Adrenal gland (tissue), 5 donors: ENCODE data around the gene TARS3.

ENCODE experiments used
- POLR2A ChIP-seq, 2 donors: fragments of 450-650 bp; IDR thresholded peaks; one replicate each; pipeline ENCODE4 v1.6.1; 2017; ENCODE audit warnings: antibody characterized with exemption in 2 of 2, mild to moderate bottlenecking in 2 of 2, moderate library complexity in 1 of 2
- TF ChIP-seq, protein P1 (sequence below), 6 experiments: fragments of 450-650 bp in 4 of 6; fragments of 200-600 bp in 2 of 6; sonication (generic) in 1 of 6; IDR thresholded peaks; 1 replicate in 5 of 6; 2 replicates in 1 of 6; pipeline versions ENCODE4 v1.5.1 to v1.8.0; 2016 to 2021; ENCODE audit warnings: antibody characterized with exemption in 6 of 6, mild to moderate bottlenecking in 2 of 6, moderate library complexity in 1 of 6
- donor health status: DM: no; HTN: no; CAD: no.

DNA sequence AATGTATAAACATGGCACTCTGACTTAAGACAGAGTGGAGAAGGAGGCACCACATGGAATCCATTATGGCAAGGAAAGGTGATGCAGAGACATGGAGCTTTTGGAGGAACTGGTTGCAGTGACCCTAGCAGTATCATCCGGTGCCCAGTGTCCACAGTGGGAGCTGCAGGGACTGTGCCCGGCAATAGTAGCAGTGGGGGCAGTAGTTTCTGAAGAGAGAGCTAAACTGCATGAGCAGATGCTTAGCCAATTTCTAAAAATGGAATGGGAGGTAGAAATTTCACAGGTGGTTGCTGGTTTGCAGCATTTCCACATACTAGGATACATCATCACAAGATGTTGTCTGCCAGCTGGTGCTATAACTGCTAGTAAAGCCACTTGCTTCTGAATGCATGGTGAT lies 64.3 kb downstream of the TARS3 start:
- TF ChIP-seq, protein P1, sequence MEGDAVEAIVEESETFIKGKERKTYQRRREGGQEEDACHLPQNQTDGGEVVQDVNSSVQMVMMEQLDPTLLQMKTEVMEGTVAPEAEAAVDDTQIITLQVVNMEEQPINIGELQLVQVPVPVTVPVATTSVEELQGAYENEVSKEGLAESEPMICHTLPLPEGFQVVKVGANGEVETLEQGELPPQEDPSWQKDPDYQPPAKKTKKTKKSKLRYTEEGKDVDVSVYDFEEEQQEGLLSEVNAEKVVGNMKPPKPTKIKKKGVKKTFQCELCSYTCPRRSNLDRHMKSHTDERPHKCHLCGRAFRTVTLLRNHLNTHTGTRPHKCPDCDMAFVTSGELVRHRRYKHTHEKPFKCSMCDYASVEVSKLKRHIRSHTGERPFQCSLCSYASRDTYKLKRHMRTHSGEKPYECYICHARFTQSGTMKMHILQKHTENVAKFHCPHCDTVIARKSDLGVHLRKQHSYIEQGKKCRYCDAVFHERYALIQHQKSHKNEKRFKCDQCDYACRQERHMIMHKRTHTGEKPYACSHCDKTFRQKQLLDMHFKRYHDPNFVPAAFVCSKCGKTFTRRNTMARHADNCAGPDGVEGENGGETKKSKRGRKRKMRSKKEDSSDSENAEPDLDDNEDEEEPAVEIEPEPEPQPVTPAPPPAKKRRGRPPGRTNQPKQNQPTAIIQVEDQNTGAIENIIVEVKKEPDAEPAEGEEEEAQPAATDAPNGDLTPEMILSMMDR (IDR thresholded peaks at IDR 0.05), result no peak
- TF ChIP-seq POLR2A (IDR thresholded peaks at IDR 0.05), result no peak
